Ureter (tissue), 1 donor: ENCODE measurements around the gene ATP6V1E1. TPM values are rescaled to one million over a fixed set of nuclear protein-coding genes. Genes with fewer than 3 reads are reported as not detected.

Experiments used
- DNase-seq: peaks from one replicate; pipeline ENCODE4 v3.0.0-alpha.2; 2020; ENCODE audit warnings: low spot score
- total RNA-seq: library from RNA; stranded (reverse); gene quantifications from one replicate; pipeline ENCODE4 v1.2.4, GENCODE V29; 2023
- donor health status: DM: yes; HTN: yes; CAD: no.

Gene ATP6V1E1
- total RNA-seq, 1 donor from 2014 or later: 117 TPM

- DNase-seq: no peak
Observed at GRCh38 chr22:17633998-17634323, 5.4 kb upstream of the ATP6V1E1 start.

DNA sequence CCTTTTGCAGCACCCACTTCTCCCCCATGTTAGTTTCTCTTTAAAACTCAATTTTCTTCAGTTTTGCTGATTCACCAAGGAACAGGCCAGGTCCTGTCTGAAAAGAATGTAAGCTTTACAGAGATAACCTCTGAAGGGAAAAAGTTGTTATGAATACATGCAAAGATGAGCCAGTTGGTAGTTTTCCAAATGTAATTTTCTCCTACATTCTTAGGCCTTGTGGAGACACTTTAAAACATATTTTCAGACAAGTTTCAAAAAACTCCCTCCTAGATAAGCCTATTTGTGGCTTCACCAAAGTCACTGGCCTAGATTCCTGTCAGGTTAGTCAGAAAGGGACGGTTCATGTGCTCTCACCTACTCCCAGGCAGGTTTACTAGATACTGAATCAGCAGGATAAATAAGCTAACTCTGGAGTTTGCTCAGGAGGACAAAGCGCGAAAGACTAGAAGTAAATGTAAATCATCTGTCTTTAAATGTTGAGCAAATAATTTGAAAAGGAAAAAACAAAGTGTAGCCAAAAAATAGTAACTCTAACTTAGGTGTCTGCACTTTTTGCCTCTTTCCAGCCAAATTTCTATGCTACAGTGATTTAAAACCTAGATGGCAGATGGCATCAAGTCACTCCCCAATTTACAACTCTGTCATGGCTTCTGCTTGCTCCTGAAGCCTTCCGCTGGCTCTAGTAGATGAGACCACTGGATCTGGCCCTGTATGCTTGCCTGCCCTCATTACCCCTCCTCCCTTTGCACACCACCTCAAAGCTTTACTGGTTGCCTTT, 4.9 kb upstream of the ATP6V1E1 start:
- DNase-seq: peak; percentile 63

DNA sequence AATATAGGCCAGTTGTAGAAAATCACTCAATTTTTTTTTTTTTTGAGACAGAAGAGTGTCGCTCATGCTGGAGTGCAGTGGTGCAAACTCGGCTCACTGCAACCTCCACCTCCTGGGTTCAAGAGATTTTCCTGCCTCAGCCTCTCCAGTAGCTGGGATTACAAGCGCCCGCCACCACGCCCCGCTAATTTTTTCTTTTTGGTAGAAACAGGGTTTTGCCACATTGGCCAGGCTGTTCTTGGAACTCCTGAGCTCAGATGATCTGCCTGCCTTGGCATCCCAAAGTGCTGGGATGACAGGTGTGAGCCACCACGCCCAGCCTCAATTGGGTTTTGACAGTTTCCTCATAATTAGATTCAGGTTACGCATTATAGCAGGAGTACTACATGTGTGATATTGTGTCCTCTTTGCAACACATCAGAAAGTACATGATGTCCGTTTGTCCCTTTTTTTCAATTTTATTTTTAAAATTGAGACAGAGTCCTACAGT, 2.6 kb upstream of the ATP6V1E1 start:
- no peak for DNase-seq

DNA sequence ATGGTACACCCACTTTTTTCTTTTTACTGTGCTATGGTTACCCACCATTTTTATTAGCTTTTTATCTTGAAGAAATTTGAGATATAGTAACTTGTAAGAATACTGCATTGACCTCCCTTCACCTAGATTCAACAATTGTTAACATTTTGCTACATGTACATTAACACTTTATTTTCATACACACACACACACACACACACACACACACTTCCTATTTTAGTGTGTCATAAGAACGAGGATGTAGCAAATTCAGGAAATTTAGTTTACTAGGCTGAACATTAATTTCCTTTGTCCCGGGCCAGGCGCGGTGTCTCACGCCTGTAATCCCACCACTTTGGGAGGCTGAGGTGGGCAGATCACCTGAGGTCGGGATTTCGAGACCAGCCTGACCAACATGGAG, 1.1 kb upstream of the ATP6V1E1 start:
- no peak for DNase-seq

GRCh38 chr22:17629173-17629489, 582 bp upstream of the ATP6V1E1 start:
- DNase-seq: no peak

GRCh38 chr22:17627961-17628405, 566 bp downstream of the ATP6V1E1 start:
- no peak for DNase-seq

- DNase-seq: no peak
Observed at GRCh38 chr22:17613280-17613679, 15.3 kb downstream of the ATP6V1E1 start.

GRCh38 chr22:17612057-17612456, 16.5 kb downstream of the ATP6V1E1 start:
- no peak for DNase-seq

DNA sequence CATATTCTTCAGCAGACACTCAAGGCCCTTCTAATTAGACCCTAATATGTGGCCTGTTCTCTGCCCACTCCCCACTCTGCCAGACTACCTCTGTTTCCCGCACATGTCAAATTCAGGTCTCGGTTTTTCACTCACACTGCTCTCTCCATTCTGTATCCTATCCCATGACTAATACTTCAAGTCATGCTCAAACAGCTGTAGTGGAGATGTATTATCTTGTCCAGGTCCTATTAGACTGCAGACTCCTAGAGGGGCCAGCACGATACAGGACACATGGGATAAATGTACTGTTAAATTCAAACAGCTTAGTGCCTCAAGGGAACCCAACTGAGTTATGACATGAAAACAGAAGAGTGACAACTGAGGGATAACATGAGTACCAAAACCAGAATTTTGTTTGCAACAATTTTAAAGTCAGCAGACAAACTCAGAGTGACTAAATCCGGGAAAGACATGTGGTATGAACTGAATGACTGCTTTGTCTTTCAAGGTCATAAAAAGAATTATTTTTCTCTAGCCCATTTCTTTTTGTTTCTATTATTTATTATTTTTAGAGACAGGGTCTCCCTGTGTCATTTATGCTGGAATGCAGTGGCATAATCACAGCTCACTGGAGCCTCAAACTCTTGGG, 20.5 kb downstream of the ATP6V1E1 start:
- DNase-seq: no peak

DNA sequence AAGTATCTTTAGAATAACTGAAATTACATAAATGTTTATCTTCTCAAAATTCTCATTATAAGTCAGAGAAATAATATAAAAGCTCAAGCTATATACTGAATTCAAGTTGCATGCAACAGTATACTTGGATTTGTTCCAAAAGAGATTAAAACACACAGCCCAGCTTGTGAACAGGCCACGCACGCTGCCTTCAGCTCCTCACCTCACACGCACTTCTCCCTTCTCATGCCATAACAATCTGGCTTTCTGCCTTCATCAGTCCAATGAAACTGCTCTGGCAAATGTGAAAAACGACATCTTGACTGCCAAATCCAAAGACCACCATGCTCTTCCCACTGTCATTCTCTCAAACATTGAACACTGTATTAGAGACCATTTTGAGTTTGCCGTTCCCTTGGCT, 22.1 kb downstream of the ATP6V1E1 start:
- DNase-seq: no peak

DNA sequence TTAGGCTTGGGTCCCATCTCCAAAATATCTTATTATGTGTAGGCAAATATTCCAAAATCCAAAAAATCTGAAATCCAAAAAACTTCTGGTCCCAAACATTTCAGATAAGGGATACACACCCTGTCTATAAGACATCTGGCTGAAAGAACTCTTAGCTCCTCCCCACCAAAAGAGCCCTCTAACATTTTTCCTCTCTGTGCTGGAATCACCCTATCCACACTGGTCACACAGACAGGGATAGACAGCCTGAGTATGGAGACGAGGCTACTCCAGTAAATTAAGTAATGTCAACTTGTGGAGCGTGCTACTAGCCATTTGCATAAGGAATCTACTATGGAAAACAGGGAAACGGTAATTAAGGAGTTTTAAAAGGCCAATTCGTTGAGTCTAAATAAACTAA, 24.9 kb downstream of the ATP6V1E1 start:
- DNase-seq: no peak

GRCh38 chr22:17601031-17601430, 27.5 kb downstream of the ATP6V1E1 start:
- DNase-seq: no peak

- DNase-seq: no peak
Observed at GRCh38 chr22:17598318-17598717, 30.2 kb downstream of the ATP6V1E1 start.

DNA sequence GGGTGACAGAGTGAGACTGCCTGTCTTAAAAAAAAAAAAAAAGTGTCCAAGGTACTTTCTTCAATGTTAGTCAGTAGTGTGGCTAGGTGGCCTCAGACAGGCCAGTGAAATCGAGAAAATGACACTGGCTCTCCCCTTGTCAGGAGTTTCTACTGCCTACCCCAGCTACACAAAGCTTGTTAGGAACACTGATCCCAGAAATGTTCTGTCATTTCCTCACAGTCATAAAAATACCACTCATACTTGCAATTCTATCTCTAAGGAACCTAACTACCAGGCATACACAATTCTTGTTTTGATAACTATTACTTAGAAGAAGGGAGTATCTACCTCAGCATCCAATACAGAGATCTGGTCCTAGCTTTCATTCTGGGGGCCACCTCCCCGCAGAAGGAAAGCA, 31.3 kb downstream of the ATP6V1E1 start:
- DNase-seq: no peak

GRCh38 chr22:17596226-17596625, 32.3 kb downstream of the ATP6V1E1 start:
- DNase-seq: no peak

DNA sequence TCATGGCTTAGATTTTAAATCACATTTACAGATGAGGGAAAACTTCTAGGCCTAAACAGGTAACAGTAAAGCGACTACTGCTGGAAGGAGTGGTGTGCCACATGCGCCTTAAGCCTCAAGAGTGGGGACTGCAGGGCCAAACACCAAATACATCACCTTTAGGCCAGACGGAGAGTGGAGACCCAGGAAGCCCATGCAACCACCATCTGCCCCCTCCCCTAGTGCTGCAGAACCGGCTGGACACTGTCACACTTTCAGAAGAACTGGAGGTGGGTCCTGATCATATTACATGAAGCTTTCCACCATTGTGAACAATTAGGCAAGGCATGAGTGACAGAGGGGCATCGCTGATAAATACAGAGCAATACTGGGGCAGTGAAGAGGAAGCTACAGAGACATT, 36.3 kb downstream of the ATP6V1E1 start:
- no peak for DNase-seq

DNA sequence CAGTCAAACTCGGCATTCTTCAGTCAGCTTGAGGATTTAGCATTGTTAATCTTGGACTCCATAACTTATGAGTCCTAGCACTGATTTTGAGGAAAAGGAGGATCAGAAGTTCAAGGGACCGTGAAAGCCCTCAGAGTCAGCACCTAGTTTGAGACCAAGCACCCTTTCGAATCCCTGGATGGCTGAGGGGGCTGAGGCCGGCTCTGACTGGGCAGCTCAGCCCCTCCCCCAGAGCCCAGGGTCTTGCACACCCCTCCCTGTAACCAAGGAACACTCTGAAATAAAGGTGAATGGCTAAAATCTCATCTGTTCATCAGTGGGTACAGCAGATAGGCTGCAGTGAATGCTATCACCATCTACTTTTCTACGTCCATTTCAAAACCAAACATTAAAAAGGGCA, 38.0 kb downstream of the ATP6V1E1 start:
- no peak for DNase-seq

DNA sequence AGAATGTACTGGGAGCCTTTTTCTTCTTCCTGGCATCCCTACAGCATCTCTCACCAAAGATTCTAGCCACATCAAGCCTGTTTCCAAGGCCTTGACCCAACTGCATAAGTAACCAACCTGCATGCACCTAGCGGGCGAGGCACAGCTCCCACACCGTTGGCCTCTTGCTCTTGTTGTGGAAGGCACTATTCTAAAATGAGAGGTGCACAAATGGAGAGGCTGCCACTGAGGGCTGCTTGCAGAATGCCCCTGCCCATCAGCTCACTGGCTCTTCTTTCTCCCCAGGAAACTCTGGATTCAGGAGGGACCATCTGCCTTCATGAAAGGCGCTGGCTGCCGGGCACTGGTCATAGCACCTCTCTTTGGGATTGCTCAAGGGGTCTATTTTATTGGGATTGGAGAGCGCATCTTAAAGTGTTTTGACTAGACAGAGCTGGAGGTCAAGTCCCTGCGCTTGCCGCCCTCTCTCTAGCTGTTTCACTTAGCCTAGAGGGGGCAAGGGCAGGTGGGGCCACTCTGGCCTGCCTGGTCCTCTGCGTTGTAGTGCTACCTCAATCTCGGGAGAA, 38.7 kb downstream of the ATP6V1E1 start:
- DNase-seq: no peak

DNA sequence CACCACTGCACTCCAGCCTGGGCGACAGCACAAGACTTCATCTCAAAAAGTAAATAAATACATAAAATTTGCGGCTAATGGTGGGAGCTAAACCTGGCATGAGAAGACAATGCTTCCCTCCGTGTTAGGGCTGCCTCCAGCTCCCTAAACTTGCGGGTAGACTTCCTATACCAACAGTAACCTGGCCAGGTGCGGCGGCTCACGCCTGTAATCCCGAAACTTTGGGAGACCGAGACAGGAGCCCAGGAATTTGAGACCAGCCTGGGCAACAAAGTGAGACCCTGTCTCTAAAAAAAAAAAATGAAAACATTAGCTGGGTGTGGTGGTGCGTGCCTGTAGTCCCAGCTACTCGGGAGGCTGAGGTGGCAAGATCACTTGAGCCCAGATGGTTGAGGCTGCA, 39.9 kb downstream of the ATP6V1E1 start:
- no peak for DNase-seq

GRCh38 chr22:17587629-17588028, 40.9 kb downstream of the ATP6V1E1 start:
- DNase-seq: no peak

DNA sequence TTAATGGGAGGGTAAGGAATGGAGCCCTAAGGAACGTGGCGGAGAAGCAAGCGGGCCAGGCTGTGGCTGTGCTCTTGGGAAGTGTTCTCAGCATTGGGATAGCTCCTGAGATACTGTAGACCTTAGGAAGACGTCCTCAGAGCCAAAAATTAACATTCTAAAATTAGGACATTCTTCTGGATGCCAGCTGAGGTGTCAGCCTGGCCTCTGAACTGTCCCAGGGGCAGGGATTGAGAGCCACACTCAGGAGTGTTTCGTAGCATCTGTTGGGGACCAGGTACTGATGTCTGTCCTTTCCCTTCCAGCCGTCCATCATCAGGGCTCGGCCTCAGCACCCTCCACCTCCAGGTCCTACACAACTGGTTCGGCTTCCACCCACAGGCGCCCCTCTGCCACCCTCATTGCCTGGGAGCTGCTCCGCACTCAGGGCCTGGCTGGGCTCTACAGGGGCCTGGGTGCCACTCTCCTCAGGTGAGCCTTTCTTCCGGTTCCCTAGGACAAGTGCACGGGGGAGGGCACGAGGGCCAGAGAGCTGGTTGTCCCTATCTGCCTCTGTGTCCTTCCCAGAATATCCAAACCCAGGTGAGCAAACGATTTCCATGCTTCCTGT, 41.6 kb downstream of the ATP6V1E1 start:
- no peak for DNase-seq

- no peak for DNase-seq
Observed at GRCh38 chr22:17583151-17583550, 45.4 kb downstream of the ATP6V1E1 start.

- DNase-seq: no peak
Observed at GRCh38 chr22:17581631-17582030, 46.9 kb downstream of the ATP6V1E1 start.
